ENCODE data around the gene KIAA1755.

GRCh38 chr20:38266426-38266825 lies 5.9 kb upstream of the KIAA1755 start:
- no peak for TF ChIP-seq CTCF (IDR thresholded peaks at IDR 0.05)
- no peak for TF ChIP-seq POLR2A (IDR thresholded peaks at IDR 0.05)

Data from breast epithelium (tissue), 3 donors.